Stimulated activated CD4-positive, alpha-beta T cell treated with anti-CD3 and anti-CD28 coated beads, Interleukin-12 subunit alpha, Interleukin-12 subunit beta, amount 100 ng/mL, for 24 hours (primary cell): ENCODE data around the gene SCN5A.

Experiments used
- DNase-seq, 2 experiments: peaks; one replicate each; pipeline ENCODE4 v3.0.0-alpha.2; 2020; ENCODE audit warnings: low read depth in 2 of 2

The SCN5A gene

DNA sequence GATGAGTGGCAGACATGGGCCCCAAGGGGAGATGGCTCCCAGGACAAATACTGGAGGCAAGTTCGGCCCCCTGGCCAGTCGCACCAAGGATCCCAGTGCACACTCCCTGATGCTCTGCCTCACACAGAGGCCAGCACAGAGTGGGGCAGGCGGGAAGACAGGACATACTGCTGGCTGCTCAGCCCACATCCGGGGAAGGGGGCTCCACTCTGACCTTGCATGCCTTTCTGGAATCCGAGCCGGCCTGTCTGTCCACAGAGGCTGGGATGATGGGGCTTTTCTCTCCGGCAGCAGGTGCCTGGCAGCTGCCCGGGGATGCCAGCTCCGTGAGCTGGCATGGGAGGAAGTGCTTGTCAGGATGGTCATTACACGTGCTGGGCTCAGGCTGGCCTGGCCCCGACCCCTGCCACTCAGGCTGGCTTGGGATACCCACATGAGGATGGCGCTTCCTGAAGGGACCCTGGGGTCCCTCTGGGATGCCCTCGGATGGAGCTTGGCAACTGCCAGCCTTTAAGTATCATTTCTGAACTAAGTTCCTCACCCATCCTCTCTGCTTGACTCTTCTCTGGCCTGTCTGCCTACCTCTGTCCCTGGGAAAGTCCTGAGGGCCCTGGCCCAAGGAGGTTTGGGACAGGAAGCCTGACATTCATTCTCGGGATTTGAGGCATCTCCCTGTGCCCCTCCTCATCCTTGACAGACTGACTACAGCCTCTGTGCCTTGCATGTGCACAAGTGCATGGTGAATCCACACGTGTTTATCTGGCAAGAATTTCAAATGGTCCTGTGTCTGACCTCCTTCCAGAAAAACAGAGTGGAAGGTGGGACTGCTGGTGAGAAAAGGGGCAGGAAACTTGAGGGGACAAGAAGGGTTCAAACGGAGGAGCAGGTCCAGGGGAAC lies 106.8 kb downstream of the SCN5A start:
- no peak for DNase-seq

DNA sequence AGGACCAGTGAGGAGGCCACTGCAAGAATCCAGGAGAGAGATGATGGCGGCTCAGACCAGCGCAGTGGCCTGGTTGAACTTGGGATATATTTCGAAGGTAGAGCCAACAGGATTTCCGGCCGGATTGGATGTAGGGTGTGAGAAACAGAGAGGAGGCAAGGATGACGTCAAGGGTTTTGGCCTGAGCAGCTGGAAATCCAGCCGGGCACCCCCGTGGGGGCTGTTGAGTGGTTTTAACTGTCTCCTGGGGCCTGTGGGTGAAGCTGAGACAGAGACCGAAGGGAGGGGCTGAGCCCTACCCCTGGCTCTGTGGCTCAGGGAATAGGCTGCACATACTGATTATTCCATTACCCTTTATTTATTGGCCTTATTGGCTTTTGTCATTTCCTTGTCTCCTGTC lies 107.7 kb downstream of the SCN5A start:
- no peak for DNase-seq

DNA sequence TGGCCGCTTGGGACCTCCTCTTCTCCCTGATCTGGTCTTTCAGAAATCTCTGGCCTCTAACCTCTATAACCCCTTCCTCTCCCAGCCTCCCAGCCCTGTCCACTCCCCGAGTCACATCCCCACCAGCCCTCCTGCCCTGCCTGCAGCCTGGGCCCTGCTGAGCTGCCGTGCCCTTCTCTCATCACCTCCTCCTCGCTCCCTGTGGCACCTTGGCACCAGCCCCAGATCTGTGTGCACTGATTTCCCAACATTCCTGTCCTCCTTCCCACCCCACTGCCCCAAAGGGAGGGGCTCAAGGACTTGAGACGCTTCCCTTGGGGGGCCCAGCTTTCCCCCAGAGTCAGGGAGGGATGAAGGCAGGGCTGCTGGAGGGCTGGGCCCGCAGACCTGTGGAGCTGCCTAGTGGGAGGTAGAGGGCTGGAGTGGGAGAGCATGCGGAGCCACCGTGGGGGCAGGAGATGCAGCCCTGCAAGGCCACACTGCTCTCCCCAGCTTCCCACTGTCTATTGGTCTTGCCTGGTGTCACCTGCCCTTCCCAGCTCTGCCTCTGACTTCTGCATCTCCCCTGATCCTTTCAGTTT lies 110.6 kb downstream of the SCN5A start:
- no peak for DNase-seq

DNA sequence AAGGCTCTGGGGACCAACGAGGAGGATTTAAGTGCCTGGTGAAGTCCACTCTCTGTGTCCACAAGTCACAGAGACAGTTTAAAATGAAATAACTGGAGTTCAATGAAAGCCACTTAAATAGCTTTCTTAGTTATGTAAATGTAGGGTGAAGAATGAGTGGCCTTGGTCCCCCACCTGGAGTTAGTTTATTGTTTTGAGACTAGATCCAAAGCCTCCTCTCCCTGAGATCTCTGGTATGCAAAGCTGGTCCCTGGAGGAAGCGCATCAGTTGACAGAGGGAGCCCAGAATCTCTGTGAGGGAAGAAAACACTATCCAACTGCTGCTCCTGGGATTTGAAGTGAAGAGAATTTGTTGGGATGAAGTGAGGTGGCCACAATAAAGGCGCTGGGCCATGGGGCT lies 112.8 kb downstream of the SCN5A start:
- DNase-seq: no peak

DNA sequence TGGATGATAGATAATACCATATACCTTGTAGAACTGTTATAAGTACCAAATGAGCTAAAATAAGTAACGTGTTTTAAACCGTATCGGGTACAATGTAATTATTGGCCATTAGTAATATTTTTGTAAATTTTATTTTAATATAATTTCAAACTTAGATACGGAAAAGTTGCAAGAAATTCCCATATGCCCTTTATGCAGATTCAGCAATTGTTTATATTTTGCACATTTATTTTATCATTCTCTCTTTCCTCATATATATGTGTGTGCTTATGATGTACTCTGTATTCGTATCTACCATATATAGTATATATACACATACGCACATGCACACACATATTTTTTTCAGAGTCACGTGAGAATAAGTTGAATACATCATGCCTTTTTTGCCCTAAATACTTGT lies 114.9 kb downstream of the SCN5A start:
- no peak for DNase-seq

DNA sequence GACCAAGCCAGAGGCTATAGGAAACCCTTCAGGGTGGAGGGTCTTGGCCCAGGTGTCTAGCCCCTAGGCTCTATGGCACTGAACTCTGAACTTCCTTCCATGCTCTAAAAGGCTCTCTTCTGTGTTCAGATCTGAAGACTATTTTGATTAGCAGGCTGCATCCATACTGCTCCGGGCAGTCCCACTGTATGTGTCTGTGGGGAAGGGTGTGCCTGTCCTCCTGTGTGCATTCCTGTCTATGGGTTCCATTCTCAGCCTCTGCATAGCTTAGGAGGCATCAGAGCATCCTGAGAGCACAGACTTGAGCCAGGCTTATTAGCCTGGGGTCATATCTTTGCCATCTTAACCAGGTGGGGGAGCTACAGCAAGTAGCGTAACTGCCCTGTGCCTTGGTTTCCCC lies 115.3 kb downstream of the SCN5A start:
- DNase-seq: no peak

DNA sequence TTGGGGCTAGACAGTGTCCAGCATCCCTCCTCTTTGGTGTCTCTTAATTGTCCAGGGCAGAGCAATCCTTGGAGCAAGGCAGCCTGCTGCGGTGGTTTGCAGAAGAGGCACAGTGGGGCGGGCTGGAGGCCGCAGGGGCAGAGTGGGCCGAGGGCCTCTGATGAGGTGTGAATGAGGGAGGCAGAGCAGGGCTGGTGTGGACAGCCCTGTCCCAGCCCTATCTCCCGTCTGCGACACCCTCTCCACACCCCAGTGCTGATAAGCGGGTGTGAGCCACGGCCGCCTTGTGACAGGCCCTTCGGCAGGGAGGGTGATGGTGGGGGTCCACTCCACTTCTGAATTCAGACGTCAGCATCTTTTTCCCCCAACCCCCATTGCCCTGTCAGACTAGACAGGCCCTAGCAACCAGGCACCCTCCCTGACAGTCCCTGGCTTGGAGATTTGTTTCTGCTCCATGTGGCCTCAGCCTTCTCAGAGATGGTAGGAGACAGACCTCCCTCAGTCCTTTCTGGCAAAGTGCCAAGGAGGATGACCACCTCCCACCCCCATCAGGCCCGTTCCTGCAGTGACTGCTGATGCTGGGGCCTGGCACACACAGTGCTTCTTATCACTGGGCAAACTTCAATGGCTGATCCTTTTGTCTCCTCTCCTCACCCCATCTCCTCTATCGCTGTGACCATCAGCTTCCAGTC lies 116.1 kb downstream of the SCN5A start:
- no peak for DNase-seq

DNA sequence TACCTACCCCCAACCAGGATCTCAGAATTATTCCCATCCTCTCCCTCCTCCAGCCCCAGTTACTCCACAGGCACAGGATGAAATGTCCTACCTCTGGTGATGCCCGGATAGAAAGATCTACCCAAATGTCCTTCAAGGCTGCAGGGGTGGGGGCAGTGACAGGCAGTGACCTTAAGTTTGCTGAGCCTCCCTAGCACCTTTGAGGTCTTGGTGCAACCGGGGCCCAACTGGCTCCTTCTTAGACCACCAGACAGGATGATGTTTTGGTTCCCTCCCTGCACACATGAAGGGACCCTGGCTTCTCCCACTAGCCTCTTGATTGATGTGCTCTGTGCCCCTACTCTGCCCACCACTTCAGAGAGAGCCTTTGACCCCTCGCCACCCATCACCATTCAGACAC lies 117.0 kb downstream of the SCN5A start:
- no peak for DNase-seq

DNA sequence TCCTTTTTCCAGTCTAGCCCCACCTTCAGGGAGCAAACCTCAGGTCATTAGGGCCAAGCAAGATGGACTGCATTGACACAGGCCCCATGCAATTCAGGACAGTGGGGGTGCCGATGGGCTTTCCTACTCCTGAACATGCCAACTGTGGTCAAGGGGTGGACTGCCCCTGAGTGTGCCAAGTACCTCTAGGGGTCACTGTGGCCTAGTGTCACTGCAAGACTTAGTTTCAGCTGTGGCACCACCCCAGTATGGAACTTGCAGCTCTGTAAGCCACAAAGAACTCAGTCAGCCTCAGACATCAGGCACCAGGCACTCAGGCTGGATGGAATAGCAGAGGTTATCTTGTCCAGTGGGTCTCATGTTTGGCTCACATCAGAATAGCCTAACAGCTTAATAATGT lies 121.0 kb downstream of the SCN5A start:
- DNase-seq: no peak

DNA sequence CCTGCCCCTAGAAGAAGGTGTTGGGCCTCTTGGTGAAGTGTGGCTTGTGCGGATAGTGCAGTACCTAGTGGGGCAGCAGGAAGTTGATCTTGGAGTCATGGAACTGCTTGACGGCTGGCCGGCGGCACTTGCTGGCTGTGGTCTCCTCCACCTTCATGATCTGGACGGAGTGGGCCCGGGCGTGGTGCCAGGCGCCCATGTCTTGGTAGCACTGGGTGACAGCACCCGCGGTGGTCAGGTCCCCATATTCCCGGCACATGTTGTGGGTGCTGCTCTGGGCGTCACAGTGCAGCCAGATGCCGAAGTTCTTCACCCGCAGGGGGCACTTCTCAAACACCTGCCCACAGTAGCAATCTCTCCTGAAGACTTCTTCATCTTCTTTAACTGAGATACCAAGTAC lies 122.7 kb downstream of the SCN5A start:
- no peak for DNase-seq

DNA sequence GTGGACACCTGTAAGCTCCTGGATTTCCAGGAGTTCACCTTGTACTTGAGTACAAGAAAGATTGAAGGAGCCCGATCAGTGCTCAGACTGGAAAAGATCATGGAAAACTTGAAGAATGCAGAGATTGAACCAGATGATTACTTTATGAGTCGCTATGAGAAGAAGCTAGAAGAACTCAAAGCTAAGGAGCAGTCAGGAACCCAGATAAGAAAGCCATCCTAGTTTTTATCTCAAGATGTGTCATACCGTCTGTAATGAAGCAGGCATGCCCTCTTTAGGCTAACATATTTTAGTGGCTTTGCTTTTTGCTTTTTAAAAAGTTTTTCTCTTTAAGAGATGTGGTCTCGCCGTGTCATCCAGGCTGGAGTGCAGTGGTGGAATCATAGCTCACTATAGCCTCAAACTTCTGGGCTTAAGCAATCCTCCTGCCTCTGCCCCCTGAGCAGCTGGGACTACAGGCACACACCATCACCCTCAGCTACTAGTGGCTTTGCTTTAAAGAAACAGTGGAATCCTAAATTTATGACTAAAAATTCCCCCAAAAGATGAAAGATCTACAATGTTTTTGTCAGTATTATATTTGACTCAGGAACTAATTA lies 125.2 kb downstream of the SCN5A start:
- no peak for DNase-seq

DNA sequence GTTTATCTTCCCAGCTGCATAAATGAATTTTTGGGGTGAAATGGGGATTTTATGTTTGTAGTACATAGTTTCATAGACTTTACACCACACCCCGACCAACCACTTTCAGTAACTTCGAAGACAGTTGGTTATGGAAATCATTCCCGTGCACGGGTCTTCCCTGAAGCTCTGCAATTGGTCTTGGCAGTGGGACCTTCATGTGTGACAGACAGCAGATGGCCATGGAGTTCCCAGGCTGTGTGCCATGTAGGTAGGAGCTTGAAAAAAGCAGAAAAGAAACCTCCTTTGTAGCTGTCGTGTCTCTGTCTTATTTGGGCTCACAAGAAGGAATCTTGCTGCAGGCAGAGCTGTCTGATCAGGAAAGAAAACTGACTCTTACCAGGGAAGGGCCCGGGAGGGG lies 127.5 kb downstream of the SCN5A start:
- no peak for DNase-seq

DNA sequence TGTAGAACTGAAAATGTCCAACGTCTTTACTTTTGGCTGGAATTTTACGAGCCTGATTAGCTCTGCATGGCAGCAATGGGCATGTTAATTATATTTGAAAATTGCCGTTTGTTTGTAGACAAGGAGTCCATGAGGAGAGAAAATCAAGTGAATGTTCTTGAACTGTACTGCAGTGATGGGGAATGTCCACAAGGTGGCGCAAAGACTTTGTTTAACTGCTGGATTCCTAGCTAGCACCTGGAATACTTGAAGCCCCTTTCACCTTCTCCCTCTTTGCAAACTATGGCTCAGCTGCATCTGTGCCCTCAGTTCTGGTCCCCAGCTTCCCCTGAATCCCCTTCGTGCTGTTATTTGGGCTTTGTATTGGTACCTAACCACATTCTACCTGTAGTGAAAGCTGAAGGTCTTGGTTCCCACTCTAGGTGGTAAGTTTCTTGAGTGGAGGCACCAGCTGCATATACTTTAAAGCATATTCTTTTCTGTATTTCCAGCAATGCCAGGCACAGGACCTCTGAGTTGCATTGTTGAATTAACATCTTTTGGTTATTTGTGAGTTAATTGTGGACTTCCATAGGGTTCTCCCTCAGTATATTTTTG lies 128.0 kb downstream of the SCN5A start:
- peak; percentile 20 to 54 for DNase-seq

DNA sequence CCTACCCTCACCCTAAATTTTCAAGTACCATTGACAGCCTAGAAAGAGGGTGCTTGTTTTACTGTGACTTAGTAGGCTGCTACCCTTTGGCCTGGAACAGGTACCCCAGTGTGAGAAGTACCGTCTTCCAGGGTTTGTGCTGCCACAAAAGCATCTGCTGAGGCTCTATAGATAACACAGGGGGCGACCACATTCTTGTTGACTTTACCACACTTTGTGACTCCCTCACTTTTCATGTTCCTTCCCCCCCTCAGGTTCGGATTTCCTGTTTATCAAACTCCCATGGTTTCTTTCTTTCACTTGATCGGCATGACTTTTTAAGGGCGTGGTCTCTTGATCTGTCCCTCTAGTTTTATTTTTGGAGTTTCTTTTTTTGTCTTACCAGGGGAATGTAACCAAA lies 129.8 kb downstream of the SCN5A start:
- DNase-seq: no peak

DNA sequence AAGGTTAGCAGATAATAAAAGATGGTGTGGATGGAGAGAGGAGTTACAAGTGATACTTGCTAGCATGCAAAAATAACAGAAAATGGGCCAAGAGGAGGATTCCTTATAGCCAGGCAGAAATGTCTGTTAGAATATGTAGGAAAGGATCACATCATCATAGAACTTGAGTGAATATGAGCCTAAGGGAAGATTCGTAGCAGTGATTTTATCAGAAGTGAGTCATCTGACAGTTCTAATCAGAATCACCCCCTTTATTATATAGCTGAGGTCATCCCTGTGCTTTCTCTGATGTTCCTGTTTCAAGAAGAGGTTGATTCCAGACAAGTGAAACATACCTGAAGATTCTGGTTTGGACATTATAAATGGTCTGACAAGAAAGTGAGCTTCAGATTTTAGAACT lies 130.5 kb downstream of the SCN5A start:
- no peak for DNase-seq

DNA sequence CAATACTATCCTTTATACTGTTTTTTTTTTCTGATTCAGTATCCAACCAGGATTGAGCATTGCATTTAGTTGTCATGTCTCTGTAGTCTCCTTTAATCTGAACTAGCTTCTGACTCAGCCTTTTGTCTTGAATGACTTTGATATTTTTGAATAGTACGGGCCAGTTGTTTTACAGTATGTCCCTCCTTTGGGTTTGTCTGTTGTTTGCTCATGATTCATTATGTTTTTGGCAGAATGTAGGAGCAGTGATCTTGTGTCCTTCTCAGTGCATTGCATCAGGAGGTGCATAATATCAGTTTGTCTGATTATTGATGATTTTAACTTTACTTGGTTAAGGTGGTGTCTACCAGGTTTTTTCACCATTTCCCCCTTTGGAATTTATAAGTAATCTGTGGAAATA lies 132.8 kb downstream of the SCN5A start:
- no peak for DNase-seq

DNA sequence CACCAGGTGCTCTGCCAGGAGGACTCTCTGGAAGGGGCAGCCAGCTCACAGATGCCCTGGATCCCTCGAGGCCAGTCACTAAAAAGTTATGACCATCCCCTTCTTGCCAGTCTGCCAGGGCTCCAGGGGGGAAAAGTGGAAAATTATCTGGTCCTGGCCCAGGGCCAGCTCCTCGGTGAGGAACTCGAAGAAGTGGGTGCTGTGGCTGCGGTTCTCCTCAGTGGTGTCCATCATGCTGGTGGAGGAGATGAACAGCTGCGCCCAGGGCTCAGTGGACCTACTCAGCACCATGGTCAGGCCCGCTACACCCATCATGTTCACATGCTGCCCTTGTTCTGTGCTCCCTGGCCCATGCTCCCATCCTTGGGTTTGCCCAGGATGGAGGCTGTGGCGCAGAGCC lies 134.1 kb downstream of the SCN5A start:
- DNase-seq: no peak

DNA sequence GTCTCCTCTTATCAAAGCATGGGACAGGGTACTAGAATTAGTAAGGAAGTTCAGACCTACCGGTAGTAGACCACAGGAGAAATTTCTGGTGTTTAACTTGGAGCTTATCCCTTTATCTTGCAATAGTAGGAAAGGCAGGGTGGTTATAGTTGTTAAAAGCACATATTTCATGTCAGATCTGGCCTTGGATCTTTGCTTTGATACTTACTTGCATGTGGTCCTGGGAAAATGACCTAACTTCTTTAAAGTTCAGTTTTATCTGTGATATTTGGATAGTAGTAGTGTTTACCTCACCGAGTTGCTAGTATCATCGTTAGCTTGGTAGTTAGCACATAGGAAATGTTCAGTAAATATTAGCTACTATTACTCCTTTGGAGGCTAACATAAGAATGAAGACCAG lies 137.9 kb downstream of the SCN5A start:
- no peak for DNase-seq

DNA sequence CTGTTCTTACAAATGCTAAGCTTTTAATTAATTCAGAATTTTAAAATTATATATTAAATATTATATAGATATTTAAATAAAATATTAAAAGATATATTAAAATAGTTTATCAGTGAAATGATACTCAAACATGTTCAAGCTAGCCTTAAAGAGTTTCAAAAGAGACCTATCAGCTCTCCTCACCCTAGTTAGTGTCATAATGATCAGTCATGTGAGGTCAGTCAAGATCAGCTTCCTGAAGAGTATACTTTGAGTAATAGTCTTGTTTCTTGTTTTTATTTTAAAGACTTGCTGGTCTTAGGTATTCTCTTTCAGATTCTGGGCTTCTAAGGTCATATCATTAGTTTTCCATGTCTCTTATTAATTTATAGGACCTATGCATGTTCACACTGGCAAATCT lies 138.9 kb downstream of the SCN5A start:
- DNase-seq: no peak

DNA sequence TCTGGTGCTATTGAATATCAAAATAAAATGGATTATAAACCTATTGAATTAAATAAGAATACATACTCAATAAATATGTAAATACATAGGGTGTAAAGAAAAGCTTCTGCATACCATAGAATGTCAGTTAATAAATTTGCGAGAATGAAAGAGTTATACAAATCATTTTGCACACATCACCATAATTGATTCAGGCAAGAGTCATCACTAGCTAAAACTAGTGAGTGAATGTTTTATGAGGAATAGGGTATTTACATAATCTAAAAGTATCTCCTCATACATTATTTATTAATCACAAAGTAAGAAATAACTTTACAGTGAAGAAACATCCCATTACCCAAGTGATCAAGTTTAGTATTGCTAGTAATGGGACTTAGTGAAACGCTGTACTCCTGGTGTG lies 139.8 kb downstream of the SCN5A start:
- DNase-seq: no peak

DNA sequence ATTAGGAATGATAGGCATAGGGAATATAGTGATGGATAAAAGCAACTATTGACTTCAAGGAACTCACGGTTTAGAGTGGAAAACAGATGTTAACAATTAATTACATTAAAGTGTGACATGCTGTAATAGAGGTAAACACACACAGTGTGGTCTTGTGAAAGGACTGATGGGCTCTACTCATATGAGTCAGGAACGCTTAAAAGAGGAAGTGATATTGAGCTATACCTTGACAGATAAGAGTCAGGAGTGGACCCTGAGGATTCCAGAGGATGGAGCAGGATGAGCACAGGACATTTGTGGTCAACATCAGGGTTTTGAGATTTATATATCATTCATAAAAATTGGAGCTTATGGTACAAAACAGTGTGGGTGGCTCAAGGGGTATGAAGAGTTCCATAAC lies 142.4 kb downstream of the SCN5A start:
- no peak for DNase-seq

DNA sequence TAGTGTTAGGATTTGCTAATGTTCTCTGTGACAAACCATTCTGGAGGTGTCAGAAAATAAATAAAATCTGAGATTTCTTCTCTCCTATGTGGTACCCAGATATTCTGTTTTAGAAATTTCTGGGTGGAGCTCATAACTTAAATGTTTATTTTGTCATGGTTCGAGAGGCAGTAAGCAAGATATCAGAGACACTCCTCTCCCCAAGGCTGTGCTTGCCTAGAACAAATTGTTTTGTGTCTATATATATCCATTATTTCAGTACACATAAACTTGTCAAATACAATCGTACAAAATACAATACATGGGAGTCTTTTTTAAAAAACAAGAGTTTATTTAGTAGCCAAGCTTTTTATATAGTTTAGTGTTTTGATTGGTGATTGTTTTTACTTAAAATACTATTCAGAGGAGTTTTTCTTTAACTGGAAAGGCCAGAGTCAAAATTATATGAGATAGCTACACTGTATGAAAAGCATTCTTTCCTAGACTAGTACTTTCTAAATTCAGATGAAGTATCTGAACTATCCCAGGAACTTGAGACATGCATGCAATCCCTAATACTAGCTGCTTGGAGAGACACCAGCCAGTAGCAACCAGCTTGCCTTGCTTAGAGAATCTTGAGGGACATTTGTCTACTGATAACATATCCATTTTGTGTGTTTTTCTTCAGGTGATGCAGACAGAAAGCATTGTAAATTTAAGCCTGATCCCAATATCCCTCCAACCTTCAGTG lies 148.6 kb downstream of the SCN5A start:
- no peak for DNase-seq
